Stimulated activated naive B cell treated with anti-CD40 and anti-IgM and Interleukin-4, amounts not matched to agents 10 μg/mL and 1 μg/mL and 100 μg/mL, for 72 hours (primary cell): ENCODE results near the gene CHST11.

Experiments
- ATAC-seq, 2 donors: fragments of 150-1000 bp; cut with Tn5 transposase; replicated peaks; 2 replicates each; pipeline ENCODE4 v1.10.0; 2021; ENCODE audit warnings: moderate library complexity in 1 of 2
- DNase-seq: peaks from one replicate; pipeline ENCODE4 v3.0.0; 2021
- H3K27ac Mint-ChIP-seq: one replicate; pipeline ENCODE4 v1.8.0; 2022; ENCODE audit warnings: mild to moderate bottlenecking, mixed read lengths
- H3K27me3 Mint-ChIP-seq, 2 donors: one replicate each; pipeline ENCODE4 v1.8.0; 2022; ENCODE audit warnings: mixed read lengths in 2 of 2
- H3K36me3 Mint-ChIP-seq, 2 donors: one replicate each; pipeline ENCODE4 v1.8.0; 2022; ENCODE audit warnings: mixed read lengths in 2 of 2, mild to moderate bottlenecking in 1 of 2
- H3K4me1 Mint-ChIP-seq, 2 donors: one replicate each; pipeline ENCODE4 v1.8.0; 2022; ENCODE audit warnings: mixed read lengths in 2 of 2, mild to moderate bottlenecking in 1 of 2
- H3K4me3 Mint-ChIP-seq, 2 donors: one replicate each; pipeline ENCODE4 v1.8.0; 2022; ENCODE audit warnings: mild to moderate bottlenecking in 2 of 2, mixed read lengths in 2 of 2, moderate library complexity in 1 of 2
- H3K9me3 Mint-ChIP-seq, 2 donors: one replicate each; pipeline ENCODE4 v1.8.0; 2022; ENCODE audit warnings: mixed read lengths in 2 of 2, mild to moderate bottlenecking in 1 of 2

CHST11 gene

GRCh38 chr12:104443008-104443407 is 13.7 kb upstream of the CHST11 start:
- DNase-seq (no peak), ATAC-seq (no peak)
- H3K27ac Mint-ChIP-seq = no peak overlapping the region
- H3K36me3 Mint-ChIP-seq = peaks cover 8 to 15% of the 10 kb centered on the region in 2 donors
- H3K9me3 Mint-ChIP-seq = peaks cover 5 to 8% of the 10 kb centered on the region in 2 donors
- H3K27me3 Mint-ChIP-seq = no peaks in the 10 kb centered on the region
- no peak overlapping the region for H3K4me3 Mint-ChIP-seq
- H3K4me1 Mint-ChIP-seq = peaks cover 7 to 27% of the 10 kb centered on the region in 2 donors

- Mint-ChIP-seq H3K36me3 (peaks cover 10 to 15% of the 10 kb centered on the region in 2 donors), H3K4me3 (no peak overlapping the region), H3K9me3 (peaks cover 7 to 11% of the 10 kb centered on the region in 2 donors), H3K27ac (no peak overlapping the region), H3K27me3 (no peaks in the 10 kb centered on the region), H3K4me1 (peaks cover 7 to 19% of the 10 kb centered on the region in 2 donors)
- DNase-seq = no peak
- ATAC-seq = no peak
Measured at GRCh38 chr12:104446646-104447421, 9.9 kb upstream of the CHST11 start.

GRCh38 chr12:104448031-104448430 is 8.7 kb upstream of the CHST11 start:
- H3K27me3 Mint-ChIP-seq = no peaks in the 10 kb centered on the region
- peaks cover 10 to 19% of the 10 kb centered on the region in 2 donors for H3K36me3 Mint-ChIP-seq
- H3K4me1 Mint-ChIP-seq = peaks cover 8 to 15% of the 10 kb centered on the region in 2 donors
- peaks cover 7 to 11% of the 10 kb centered on the region in 2 donors for H3K9me3 Mint-ChIP-seq
- no peak overlapping the region for H3K27ac Mint-ChIP-seq
- ATAC-seq (no peak), DNase-seq (no peak)
- H3K4me3 Mint-ChIP-seq = no peak overlapping the region

GRCh38 chr12:104448451-104448850 is 8.3 kb upstream of the CHST11 start:
- H3K4me1 Mint-ChIP-seq = peaks cover 8 to 11% of the 10 kb centered on the region in 2 donors
- DNase-seq = no peak
- no peak overlapping the region for H3K4me3 Mint-ChIP-seq
- H3K27ac Mint-ChIP-seq = no peak overlapping the region
- no peak for ATAC-seq
- H3K27me3 Mint-ChIP-seq = no peaks in the 10 kb centered on the region
- H3K36me3 Mint-ChIP-seq = peaks cover 11 to 19% of the 10 kb centered on the region in 2 donors
- H3K9me3 Mint-ChIP-seq = peaks cover 7 to 11% of the 10 kb centered on the region in 2 donors

GRCh38 chr12:104450700-104451099 is 6.0 kb upstream of the CHST11 start:
- no peak for ATAC-seq
- Mint-ChIP-seq H3K4me1 (peaks cover 17 to 26% of the 10 kb centered on the region in 2 donors), H3K27ac (no peak overlapping the region), H3K9me3 (peaks cover 7 to 11% of the 10 kb centered on the region in 2 donors), H3K27me3 (no peaks in the 10 kb centered on the region), H3K4me3 (no peak overlapping the region), H3K36me3 (peaks cover 11 to 19% of the 10 kb centered on the region in 2 donors)
- DNase-seq = no peak

- no peak for ATAC-seq
- no peak overlapping the region for H3K4me3 Mint-ChIP-seq
- H3K27ac Mint-ChIP-seq = peak overlapping the region; percentile 6
- DNase-seq = no peak
- no peaks in the 10 kb centered on the region for H3K27me3 Mint-ChIP-seq
- H3K9me3 Mint-ChIP-seq = peaks cover 2 to 7% of the 10 kb centered on the region in 2 donors
- peaks cover 14 to 32% of the 10 kb centered on the region in 2 donors for H3K4me1 Mint-ChIP-seq
- H3K36me3 Mint-ChIP-seq = peaks cover 4 to 12% of the 10 kb centered on the region in 2 donors
Measured at GRCh38 chr12:104452087-104452486, 4.7 kb upstream of the CHST11 start.

GRCh38 chr12:104453133-104453532 is 3.6 kb upstream of the CHST11 start:
- DNase-seq (no peak), ATAC-seq (no peak)
- Mint-ChIP-seq H3K36me3 (peaks cover 5 to 14% of the 10 kb centered on the region in 2 donors), H3K9me3 (peaks cover 2 to 3% of the 10 kb centered on the region in 2 donors), H3K4me3 (no peak overlapping the region), H3K27me3 (no peaks in the 10 kb centered on the region), H3K4me1 (peaks cover 13 to 29% of the 10 kb centered on the region in 2 donors), H3K27ac (no peak overlapping the region)

GRCh38 chr12:104454997-104455396 is 1.8 kb upstream of the CHST11 start:
- Mint-ChIP-seq H3K27ac (peak overlapping the region; percentile 95), H3K9me3 (peaks cover 2 to 3% of the 10 kb centered on the region in 2 donors), H3K4me3 (no peak overlapping the region), H3K27me3 (no peaks in the 10 kb centered on the region), H3K36me3 (peaks cover 16 to 26% of the 10 kb centered on the region in 2 donors), H3K4me1 (peaks cover 14 to 34% of the 10 kb centered on the region in 2 donors)
- DNase-seq = no peak
- no peak for ATAC-seq

GRCh38 chr12:104455578-104456416 is 951 bp upstream of the CHST11 start:
- H3K36me3 Mint-ChIP-seq = peaks cover 17 to 29% of the 10 kb centered on the region in 2 donors
- no peaks in the 10 kb centered on the region for H3K27me3 Mint-ChIP-seq
- DNase-seq (no peak), ATAC-seq (no peak)
- H3K27ac Mint-ChIP-seq = peak overlapping the region; percentile 95
- peaks cover 2 to 3% of the 10 kb centered on the region in 2 donors for H3K9me3 Mint-ChIP-seq
- H3K4me1 Mint-ChIP-seq = peaks cover 18 to 42% of the 10 kb centered on the region in 2 donors
- H3K4me3 Mint-ChIP-seq = peak overlapping the region; percentile 86 to 95

GRCh38 chr12:104456950-104457745 is 400 bp downstream of the CHST11 start:
- H3K27me3 Mint-ChIP-seq = no peaks in the 10 kb centered on the region
- peak; percentile 36 for DNase-seq
- peak; percentile 20 to 26 for ATAC-seq
- H3K4me3 Mint-ChIP-seq = peak overlapping the region; percentile 95 to 99
- H3K9me3 Mint-ChIP-seq = no peaks in the 10 kb centered on the region
- H3K36me3 Mint-ChIP-seq = peaks cover 21 to 26% of the 10 kb centered on the region in 2 donors
- H3K27ac Mint-ChIP-seq = peak overlapping the region; percentile 98
- H3K4me1 Mint-ChIP-seq = peaks cover 18 to 55% of the 10 kb centered on the region in 2 donors

- peak overlapping the region; percentile 98 for H3K27ac Mint-ChIP-seq
- DNase-seq (peak; percentile 40), ATAC-seq (peak; percentile 13 to 20)
- no peaks in the 10 kb centered on the region for H3K9me3 Mint-ChIP-seq
- peak overlapping the region; percentile 95 to 99 for H3K4me3 Mint-ChIP-seq
- no peaks in the 10 kb centered on the region for H3K27me3 Mint-ChIP-seq
- H3K36me3 Mint-ChIP-seq = peaks cover 21 to 29% of the 10 kb centered on the region in 2 donors
- H3K4me1 Mint-ChIP-seq = peaks cover 23 to 63% of the 10 kb centered on the region in 2 donors
Measured at GRCh38 chr12:104457746-104458693, 1.3 kb downstream of the CHST11 start.

- ATAC-seq (no peak), DNase-seq (no peak)
- peak overlapping the region; percentile 98 for H3K27ac Mint-ChIP-seq
- H3K4me3 Mint-ChIP-seq = peak overlapping the region; percentile 95 to 99
- peaks cover 25 to 35% of the 10 kb centered on the region in 2 donors for H3K36me3 Mint-ChIP-seq
- no peaks in the 10 kb centered on the region for H3K27me3 Mint-ChIP-seq
- peaks cover 29 to 68% of the 10 kb centered on the region in 2 donors for H3K4me1 Mint-ChIP-seq
- peaks cover 0 to 1% of the 10 kb centered on the region in 2 donors for H3K9me3 Mint-ChIP-seq
Measured at GRCh38 chr12:104458694-104459367, 2.1 kb downstream of the CHST11 start.
